ENCODE data around the gene VRK3.

DNA sequence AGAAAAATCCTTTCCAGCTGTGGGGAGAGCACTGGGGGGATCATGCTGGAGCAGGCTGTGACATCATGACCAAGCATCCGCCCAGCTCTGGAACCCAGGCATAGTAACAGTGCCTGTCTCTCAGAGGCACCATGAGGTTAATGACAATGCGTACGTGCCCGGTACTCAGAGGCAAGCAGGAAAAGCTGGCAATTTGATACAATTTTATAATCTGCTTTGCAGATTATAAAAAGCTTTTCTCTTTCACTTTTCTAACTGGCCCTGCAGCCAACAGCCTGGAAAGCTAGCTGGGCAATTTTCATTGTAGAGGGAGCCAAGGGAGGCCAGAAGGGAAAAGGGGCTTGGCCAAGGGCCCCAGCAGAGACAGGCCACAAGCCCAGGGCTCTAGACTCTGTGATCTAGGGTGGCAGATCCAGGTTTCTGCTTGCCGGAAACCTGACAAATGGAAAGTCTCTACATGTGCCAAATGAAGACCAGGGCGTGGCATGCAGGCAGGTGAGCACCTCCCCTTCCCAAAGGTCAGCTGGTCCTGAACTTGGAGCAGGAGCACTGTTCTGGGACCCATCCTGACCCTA, 22.7 kb downstream of the VRK3 start:
- TF ChIP-seq, protein P1, sequence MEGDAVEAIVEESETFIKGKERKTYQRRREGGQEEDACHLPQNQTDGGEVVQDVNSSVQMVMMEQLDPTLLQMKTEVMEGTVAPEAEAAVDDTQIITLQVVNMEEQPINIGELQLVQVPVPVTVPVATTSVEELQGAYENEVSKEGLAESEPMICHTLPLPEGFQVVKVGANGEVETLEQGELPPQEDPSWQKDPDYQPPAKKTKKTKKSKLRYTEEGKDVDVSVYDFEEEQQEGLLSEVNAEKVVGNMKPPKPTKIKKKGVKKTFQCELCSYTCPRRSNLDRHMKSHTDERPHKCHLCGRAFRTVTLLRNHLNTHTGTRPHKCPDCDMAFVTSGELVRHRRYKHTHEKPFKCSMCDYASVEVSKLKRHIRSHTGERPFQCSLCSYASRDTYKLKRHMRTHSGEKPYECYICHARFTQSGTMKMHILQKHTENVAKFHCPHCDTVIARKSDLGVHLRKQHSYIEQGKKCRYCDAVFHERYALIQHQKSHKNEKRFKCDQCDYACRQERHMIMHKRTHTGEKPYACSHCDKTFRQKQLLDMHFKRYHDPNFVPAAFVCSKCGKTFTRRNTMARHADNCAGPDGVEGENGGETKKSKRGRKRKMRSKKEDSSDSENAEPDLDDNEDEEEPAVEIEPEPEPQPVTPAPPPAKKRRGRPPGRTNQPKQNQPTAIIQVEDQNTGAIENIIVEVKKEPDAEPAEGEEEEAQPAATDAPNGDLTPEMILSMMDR (IDR thresholded peaks at IDR 0.05; ENCODE audit: extremely low read depth in 1 of 2, insufficient read depth in 1 of 2, low read depth in 1 of 2, low read length in 2 of 2), result no peak
- TF ChIP-seq JUN (IDR thresholded peaks at IDR 0.05; ENCODE audit: borderline replicate concordance, insufficient read depth, insufficient read length, low read depth), result no peak

Measured in endothelial cell of umbilical vein (primary cell).